ENCODE measurements around the gene SRSF1.

Gene SRSF1

DNA sequence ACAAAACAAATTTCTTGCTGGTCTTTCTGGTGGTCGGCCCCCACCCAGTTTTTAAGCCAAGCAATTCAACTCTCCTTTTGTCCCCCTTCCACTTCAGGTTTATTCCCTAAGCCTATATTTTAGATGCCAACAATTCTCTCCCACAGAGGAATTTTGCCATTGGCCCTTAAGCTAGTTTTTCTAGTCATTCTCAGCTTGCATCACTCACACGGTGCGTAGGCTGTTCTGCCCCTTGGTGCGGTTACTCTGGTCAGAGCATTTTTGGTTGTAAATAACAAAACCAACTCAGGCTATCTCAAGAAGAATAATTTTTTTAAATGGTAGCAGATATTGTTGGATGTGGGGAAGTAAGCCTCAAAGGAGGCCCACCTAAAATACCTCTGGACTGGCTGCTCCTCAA is 42.5 kb upstream of the SRSF1 start:
- TF ChIP-seq, protein P1, sequence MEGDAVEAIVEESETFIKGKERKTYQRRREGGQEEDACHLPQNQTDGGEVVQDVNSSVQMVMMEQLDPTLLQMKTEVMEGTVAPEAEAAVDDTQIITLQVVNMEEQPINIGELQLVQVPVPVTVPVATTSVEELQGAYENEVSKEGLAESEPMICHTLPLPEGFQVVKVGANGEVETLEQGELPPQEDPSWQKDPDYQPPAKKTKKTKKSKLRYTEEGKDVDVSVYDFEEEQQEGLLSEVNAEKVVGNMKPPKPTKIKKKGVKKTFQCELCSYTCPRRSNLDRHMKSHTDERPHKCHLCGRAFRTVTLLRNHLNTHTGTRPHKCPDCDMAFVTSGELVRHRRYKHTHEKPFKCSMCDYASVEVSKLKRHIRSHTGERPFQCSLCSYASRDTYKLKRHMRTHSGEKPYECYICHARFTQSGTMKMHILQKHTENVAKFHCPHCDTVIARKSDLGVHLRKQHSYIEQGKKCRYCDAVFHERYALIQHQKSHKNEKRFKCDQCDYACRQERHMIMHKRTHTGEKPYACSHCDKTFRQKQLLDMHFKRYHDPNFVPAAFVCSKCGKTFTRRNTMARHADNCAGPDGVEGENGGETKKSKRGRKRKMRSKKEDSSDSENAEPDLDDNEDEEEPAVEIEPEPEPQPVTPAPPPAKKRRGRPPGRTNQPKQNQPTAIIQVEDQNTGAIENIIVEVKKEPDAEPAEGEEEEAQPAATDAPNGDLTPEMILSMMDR (IDR thresholded peaks at IDR 0.05) = no peak

DNA sequence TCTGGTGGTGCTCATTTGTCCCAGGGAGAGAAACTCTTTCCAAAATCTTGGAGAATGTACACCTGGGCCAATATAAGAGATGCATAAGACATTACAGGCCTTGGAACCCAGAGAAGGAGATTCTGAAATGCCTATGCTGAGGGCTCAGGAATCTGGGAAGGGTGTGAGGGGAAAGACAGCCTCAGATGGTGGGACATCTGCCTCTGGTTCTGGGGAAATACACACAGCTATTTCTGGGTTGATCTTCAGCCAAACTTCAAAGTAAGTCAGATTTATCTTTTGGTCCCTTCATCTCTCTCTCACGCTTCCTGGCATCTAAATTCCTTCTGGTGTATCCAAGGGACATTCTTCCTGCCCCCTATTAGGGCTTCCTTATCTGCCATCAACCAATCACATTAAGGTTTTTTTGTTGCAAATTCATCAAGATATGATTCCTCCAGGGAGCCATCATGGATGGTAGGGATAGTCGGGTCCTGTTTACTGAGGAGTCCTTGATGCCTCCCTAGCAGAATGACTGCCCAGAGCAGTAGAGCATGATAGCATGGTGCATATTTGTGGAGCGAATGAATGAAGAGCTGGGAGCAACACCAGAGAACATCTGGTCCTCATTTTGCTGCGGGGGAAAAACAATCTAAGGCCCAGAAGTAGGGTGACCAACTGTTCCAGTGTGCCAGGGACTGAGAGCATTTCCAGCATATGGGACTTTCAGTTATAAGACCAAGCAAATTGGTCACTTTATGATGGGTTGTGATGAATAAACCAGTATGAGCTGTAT is 40.5 kb upstream of the SRSF1 start:
- TF ChIP-seq, protein P1 (IDR thresholded peaks at IDR 0.05) = no peak

GRCh38 chr17:58046239-58047094 is 39.4 kb upstream of the SRSF1 start:
- TF ChIP-seq, protein P1 (IDR thresholded peaks at IDR 0.05) = no peak

DNA sequence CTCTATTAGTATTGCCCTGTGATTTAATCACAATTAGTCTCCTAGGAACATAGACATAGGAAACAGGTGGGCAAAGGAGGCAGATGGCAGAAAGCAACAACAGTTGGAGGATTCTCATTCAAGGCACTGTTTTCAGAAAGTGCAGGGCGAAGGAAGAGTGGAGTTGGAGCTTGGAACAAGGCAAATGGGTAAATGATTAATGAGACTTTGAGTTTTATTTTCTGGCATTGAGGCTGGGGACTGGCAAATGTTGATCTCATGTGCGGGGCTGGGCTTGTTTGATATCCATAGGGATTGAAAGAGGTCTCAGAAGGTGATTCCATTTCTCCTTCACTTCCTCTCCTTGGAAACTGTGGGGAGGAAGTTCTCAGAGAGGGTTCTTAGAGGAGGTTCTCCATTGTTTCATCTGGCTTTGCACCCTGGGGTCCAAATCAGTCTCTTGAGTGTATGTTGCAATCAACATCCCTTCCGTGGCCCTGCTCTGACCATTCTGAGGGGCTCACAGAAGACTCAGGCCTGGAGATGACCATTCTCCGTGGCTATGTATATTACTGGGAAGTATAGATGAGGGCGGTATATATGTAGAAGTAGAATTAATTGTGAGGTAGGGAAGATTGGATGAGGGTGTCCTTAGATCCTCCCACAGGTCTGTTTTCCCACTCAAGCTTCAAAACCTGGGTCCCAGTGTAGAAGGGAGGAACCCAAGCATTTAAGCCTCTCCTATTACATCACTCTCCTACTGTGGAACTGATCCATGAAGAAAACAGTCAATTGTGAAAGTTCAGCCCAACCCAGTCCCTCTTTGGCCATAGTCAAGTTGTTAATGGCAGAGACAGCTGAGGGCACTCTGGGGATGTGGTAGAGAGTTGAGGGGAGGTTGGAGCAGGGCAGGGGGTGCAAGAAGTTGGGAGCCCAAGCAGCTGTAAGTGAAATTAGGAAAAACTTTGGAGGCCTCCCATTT is 36.5 kb upstream of the SRSF1 start:
- TF ChIP-seq, protein P1 (IDR thresholded peaks at IDR 0.05) = no peak

- TF ChIP-seq, protein P1 (IDR thresholded peaks at IDR 0.05) = no peak
Measured at GRCh38 chr17:58041161-58041560, 34.1 kb upstream of the SRSF1 start.

DNA sequence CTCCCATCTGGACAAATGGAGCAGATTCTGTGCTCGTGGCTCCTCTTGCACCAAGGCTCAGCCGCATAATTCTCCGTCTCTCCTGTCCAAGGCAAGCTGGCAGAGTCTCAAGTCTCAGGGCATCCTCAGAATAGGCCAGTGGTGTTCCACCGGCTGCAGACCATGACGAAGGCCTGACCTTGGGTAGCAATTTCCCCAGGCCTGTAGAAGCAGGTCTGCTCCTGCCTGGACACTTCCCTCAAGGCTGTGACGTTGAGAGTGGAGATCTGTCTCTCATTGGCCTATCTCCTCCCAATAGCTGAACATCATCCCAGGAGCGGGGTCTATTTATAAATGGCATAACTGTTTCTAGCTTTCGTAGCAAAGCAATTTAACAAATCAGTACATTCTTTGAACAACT is 33.3 kb upstream of the SRSF1 start:
- TF ChIP-seq, protein P1 (IDR thresholded peaks at IDR 0.05) = no peak

DNA sequence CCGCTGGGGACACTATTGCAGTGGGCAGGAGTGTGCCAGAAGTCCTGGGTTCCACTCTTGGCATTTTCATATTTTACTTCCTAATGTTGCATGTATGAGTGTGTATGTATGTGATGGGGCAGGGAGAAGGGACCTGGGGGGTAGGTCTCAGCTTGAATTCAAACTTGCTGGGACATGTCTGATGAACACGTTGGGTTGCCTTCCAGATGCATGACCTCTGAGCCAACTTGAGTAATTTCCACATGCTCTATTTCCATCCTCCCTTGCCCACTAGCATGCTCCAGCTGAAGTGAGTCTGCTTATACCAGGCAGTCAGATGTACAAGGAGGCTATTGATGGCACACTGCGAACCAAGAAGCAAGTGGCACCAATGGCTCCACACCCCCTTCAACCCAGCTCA is 32.9 kb upstream of the SRSF1 start:
- TF ChIP-seq, protein P1 (IDR thresholded peaks at IDR 0.05) = no peak

Measured in LNCAP (cell line).